RWPE2 (cell line): ENCODE measurements around the gene MTUS2.

Source experiments
- ATAC-seq: fragments of 200-7000 bp; cut with Tn5 transposase; 3 replicates; pipeline ENCODE4 v1.9.1; 2021; ENCODE audit warnings: low read depth
- DNase-seq: peaks from one replicate; pipeline ENCODE4 v3.0.0-alpha.2; 2020; ENCODE audit warnings: low spot score
- H3K27ac ChIP-seq: fragments of 450-650 bp; 2 replicates; pipeline ENCODE4 v1.5.1; 2017; ENCODE audit warnings: mild to moderate bottlenecking; ENCODE audit not compliant: poor library complexity, severe bottlenecking
- H3K27me3 ChIP-seq: fragments of 250-450 bp; sonication (Bioruptor Pico); 2 replicates; pipeline ENCODE4 v1.5.1; 2021; ENCODE audit warnings: mild to moderate bottlenecking, moderate library complexity; ENCODE audit not compliant: insufficient read depth, poor library complexity, severe bottlenecking
- H3K36me3 ChIP-seq: fragments of 250-450 bp; sonication (Bioruptor Pico); 2 replicates; pipeline ENCODE4 v1.5.1; 2020; ENCODE audit warnings: low read depth, mild to moderate bottlenecking, moderate library complexity
- H3K4me1 ChIP-seq: fragments of 250-450 bp; sonication (Bioruptor Pico); 2 replicates; pipeline ENCODE4 v1.5.1; 2021; ENCODE audit warnings: mild to moderate bottlenecking, moderate library complexity; ENCODE audit not compliant: insufficient read depth, poor library complexity, severe bottlenecking
- H3K4me3 ChIP-seq: fragments of 250-450 bp; sonication (Bioruptor Pico); 2 replicates; pipeline ENCODE4 v1.5.1; 2021; ENCODE audit warnings: mild to moderate bottlenecking, moderate library complexity; ENCODE audit not compliant: severe bottlenecking
- H3K9me3 ChIP-seq: fragments of 250-450 bp; sonication (Bioruptor Pico); 2 replicates; pipeline ENCODE4 v1.5.1; 2021; ENCODE audit warnings: mild to moderate bottlenecking, moderate library complexity; ENCODE audit not compliant: severe bottlenecking
- TF ChIP-seq, protein P1 (sequence below): fragments of 450-650 bp; IDR thresholded peaks from one replicate; pipeline ENCODE4 v1.5.1; 2017; ENCODE audit warnings: mild to moderate bottlenecking, moderate library complexity; ENCODE audit not compliant: poor library complexity, severe bottlenecking

The MTUS2 gene

DNA sequence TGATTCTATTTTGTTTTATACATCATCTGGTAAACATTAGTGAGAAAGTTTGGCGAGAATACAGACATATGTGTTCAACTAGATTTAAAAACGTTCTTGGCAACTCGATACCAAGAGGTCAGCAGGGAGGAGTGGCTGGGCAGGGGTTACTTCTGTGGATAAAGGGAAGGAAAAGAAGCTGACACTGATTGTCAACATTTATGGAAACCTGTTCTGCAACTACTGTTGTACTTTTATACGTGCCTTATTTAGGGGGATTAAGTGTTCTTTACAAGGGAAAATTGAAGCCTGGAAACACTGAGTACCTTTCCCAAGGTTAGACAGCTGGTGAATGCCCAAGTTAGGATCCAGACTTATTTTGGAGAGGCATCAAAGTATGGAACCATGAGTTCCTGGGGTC lies 65.0 kb downstream of the MTUS2 start:
- Histone ChIP-seq H3K27ac (no peak overlapping the region), H3K4me3 (no peak overlapping the region), H3K4me1 (no peaks in the 10 kb centered on the region), H3K9me3 (no peaks in the 10 kb centered on the region), H3K27me3 (no peaks in the 10 kb centered on the region), H3K36me3 (no peaks in the 10 kb centered on the region)
- ATAC-seq: no peak
- TF ChIP-seq, protein P1, sequence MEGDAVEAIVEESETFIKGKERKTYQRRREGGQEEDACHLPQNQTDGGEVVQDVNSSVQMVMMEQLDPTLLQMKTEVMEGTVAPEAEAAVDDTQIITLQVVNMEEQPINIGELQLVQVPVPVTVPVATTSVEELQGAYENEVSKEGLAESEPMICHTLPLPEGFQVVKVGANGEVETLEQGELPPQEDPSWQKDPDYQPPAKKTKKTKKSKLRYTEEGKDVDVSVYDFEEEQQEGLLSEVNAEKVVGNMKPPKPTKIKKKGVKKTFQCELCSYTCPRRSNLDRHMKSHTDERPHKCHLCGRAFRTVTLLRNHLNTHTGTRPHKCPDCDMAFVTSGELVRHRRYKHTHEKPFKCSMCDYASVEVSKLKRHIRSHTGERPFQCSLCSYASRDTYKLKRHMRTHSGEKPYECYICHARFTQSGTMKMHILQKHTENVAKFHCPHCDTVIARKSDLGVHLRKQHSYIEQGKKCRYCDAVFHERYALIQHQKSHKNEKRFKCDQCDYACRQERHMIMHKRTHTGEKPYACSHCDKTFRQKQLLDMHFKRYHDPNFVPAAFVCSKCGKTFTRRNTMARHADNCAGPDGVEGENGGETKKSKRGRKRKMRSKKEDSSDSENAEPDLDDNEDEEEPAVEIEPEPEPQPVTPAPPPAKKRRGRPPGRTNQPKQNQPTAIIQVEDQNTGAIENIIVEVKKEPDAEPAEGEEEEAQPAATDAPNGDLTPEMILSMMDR: no peak
- DNase-seq: no peak

DNA sequence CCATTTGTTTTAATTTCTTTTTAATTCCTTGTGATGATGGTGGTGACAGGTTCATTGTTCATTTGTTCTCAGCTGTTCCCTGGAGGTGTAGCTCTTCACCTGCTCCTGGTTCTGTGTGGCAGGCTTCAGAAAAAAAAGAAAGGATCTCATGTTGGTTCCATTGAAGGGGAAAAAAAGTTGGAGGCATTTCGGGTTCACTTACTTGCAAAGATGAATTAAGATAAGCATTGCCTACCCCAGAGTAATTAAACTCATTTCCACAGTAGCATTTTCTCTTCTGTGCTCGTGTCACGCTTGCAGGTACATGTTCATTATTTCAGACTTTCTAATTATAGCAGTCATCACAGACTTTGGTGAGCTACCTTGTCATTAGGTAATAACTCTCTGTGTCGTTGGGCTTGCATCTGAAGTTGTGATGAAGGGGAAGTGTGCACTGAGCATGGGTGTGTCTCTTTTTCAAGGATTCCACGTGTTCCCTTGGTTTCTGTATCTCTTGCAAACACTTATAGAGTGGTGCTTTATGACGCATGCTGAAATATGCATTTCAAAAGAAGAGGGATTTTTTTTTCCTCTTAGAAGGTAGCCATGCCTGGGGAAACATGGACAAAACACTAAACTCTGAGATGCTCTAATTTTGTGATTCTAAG lies 69.1 kb downstream of the MTUS2 start:
- no peak overlapping the region for H3K27ac ChIP-seq
- TF ChIP-seq, protein P1: no peak
- no peaks in the 10 kb centered on the region for H3K27me3 ChIP-seq
- no peaks in the 10 kb centered on the region for H3K9me3 ChIP-seq
- no peak for ATAC-seq
- DNase-seq: no peak
- no peak overlapping the region for H3K4me3 ChIP-seq
- H3K36me3 ChIP-seq: no peaks in the 10 kb centered on the region
- no peaks in the 10 kb centered on the region for H3K4me1 ChIP-seq

DNA sequence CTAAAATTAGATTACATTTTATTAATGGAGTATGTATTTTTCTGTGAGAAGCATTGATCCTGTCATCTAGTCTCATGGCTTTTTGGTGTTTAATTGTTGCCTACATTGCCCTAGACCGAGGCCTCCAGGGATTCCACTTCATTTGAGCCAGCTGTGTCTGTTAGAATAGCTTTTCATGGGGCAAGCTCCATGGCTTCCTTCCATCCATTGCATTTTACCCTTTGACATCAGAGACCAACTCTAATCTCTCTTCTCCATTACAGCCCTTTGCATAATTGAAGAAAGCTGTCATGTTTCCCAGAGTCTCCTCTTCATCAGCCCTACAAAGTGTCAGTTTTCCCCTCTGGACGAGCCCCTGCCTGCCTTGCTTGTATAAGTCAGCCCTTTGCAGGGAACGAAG lies 70.6 kb downstream of the MTUS2 start:
- TF ChIP-seq, protein P1: no peak
- Histone ChIP-seq H3K27ac (no peak overlapping the region), H3K4me3 (no peak overlapping the region), H3K36me3 (no peaks in the 10 kb centered on the region), H3K27me3 (no peaks in the 10 kb centered on the region), H3K4me1 (no peaks in the 10 kb centered on the region), H3K9me3 (no peaks in the 10 kb centered on the region)
- no peak for ATAC-seq
- no peak for DNase-seq

DNA sequence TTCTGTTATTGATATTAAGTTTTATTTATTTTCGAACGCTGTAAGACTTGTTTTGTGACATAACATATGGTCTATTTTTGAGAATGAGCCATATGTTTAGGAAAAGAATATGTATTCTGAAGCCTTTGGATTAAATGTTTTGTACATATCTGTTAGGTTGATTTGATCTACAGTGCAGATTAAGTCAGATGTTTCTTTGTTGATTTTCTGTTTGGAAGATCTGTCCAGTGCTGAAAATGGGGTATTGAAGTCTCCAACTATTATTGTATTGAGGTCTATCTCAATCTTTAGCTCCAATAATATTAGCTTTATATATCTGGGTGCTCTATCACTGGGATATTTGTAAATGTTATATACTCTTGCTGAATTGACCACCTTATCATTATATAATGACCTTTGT lies 97.9 kb downstream of the MTUS2 start:
- Histone ChIP-seq H3K27me3 (no peaks in the 10 kb centered on the region), H3K9me3 (no peaks in the 10 kb centered on the region), H3K36me3 (no peaks in the 10 kb centered on the region), H3K4me3 (no peak overlapping the region), H3K27ac (no peak overlapping the region), H3K4me1 (no peaks in the 10 kb centered on the region)
- DNase-seq (no peak), ATAC-seq (no peak)
- TF ChIP-seq, protein P1: no peak

DNA sequence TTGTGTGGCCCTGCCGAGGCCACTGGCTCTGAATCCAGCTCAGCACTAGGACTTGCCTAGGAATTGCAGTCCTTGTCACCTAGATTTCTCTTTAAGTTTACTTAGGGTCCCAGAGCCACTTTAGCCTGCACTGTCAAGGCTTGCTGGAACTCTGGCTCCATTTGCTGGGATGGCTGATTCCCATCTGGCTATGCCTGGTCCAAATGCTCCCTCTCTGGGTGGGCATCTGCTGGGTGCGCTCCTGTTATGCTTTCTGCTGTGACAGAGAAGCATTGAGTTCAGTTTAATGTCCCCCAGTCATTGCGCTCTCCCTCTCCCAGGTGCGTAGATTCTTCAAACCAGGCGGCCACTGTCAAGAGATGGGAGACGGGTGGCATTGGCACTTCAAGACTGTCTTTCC lies 102.2 kb downstream of the MTUS2 start:
- Histone ChIP-seq H3K9me3 (no peaks in the 10 kb centered on the region), H3K36me3 (no peaks in the 10 kb centered on the region), H3K27me3 (no peaks in the 10 kb centered on the region), H3K4me3 (no peak overlapping the region), H3K27ac (no peak overlapping the region), H3K4me1 (no peaks in the 10 kb centered on the region)
- ATAC-seq (no peak), DNase-seq (no peak)
- TF ChIP-seq, protein P1: no peak
